HUES6 (cell line): ENCODE measurements around the gene EXOC3L4.

Experiments used
- H3K27ac ChIP-seq: 2 replicates; pipeline ENCODE4 v1.7.0; 2013; ENCODE audit warnings: low read depth, mild to moderate bottlenecking, low read length, inconsistent platforms
- H3K27me3 ChIP-seq: 2 replicates; pipeline ENCODE4 v1.6.1; 2013; ENCODE audit warnings: low read length; ENCODE audit not compliant: control insufficient read depth, insufficient read depth
- H3K36me3 ChIP-seq: 2 replicates; pipeline ENCODE4 v1.6.1; 2013; ENCODE audit warnings: low read length; ENCODE audit not compliant: control insufficient read depth, insufficient read depth
- H3K4me1 ChIP-seq: 2 replicates; pipeline ENCODE4 v1.6.1; 2013; ENCODE audit warnings: low read length; ENCODE audit not compliant: control insufficient read depth, insufficient read depth
- H3K4me3 ChIP-seq: 2 replicates; pipeline ENCODE4 v1.5.1; 2013; ENCODE audit warnings: low read depth, low read length
- H3K9ac ChIP-seq: one replicate; pipeline ENCODE4 v1.6.1; 2013; ENCODE audit warnings: mild to moderate bottlenecking, low read length
- H3K9me3 ChIP-seq: 2 replicates; pipeline ENCODE4 v1.6.1; 2013; ENCODE audit warnings: low read depth, low read length; ENCODE audit not compliant: control insufficient read depth, insufficient read depth

EXOC3L4 gene

GRCh38 chr14:103085106-103086091, 9.1 kb upstream of the EXOC3L4 start:
- no peak overlapping the region for H3K27ac ChIP-seq
- peaks cover 54% of the 10 kb centered on the region for H3K27me3 ChIP-seq
- H3K4me3 ChIP-seq, result no peak overlapping the region
- H3K9me3 ChIP-seq, result no peaks in the 10 kb centered on the region
- peaks cover 2% of the 10 kb centered on the region; the same call in 1 of the 2 replicates for H3K4me1 ChIP-seq
- no peaks in the 10 kb centered on the region for H3K36me3 ChIP-seq
- H3K9ac ChIP-seq, result no peak overlapping the region

GRCh38 chr14:103086771-103087342, 7.7 kb upstream of the EXOC3L4 start:
- H3K27me3 ChIP-seq, result peaks cover 48% of the 10 kb centered on the region
- H3K4me3 ChIP-seq, result no peak overlapping the region
- no peaks in the 10 kb centered on the region for H3K36me3 ChIP-seq
- H3K9ac ChIP-seq, result no peak overlapping the region
- H3K4me1 ChIP-seq, result peaks cover 8% of the 10 kb centered on the region; the same call in 1 of the 2 replicates
- no peaks in the 10 kb centered on the region for H3K9me3 ChIP-seq
- no peak overlapping the region for H3K27ac ChIP-seq

GRCh38 chr14:103087343-103087835, 7.1 kb upstream of the EXOC3L4 start:
- Histone ChIP-seq H3K27ac (no peak overlapping the region), H3K9ac (no peak overlapping the region), H3K27me3 (peaks cover 44% of the 10 kb centered on the region), H3K36me3 (no peaks in the 10 kb centered on the region), H3K4me3 (no peak overlapping the region), H3K9me3 (no peaks in the 10 kb centered on the region), H3K4me1 (peaks cover 8% of the 10 kb centered on the region; the same call in 1 of the 2 replicates)

GRCh38 chr14:103088921-103089320, 5.6 kb upstream of the EXOC3L4 start:
- Histone ChIP-seq H3K9ac (no peak overlapping the region), H3K4me1 (peaks cover 14% of the 10 kb centered on the region), H3K27ac (no peak overlapping the region), H3K36me3 (no peaks in the 10 kb centered on the region), H3K27me3 (peaks cover 31% of the 10 kb centered on the region), H3K4me3 (no peak overlapping the region), H3K9me3 (no peaks in the 10 kb centered on the region)

GRCh38 chr14:103089386-103090335, 4.9 kb upstream of the EXOC3L4 start:
- H3K36me3 ChIP-seq, result no peaks in the 10 kb centered on the region
- H3K9me3 ChIP-seq, result no peaks in the 10 kb centered on the region
- H3K4me3 ChIP-seq, result no peak overlapping the region
- H3K27ac ChIP-seq, result no peak overlapping the region
- H3K27me3 ChIP-seq, result peaks cover 24% of the 10 kb centered on the region
- no peak overlapping the region for H3K9ac ChIP-seq
- H3K4me1 ChIP-seq, result peaks cover 16% of the 10 kb centered on the region

- Histone ChIP-seq H3K27ac (no peak overlapping the region), H3K36me3 (no peaks in the 10 kb centered on the region), H3K4me1 (peaks cover 16% of the 10 kb centered on the region), H3K4me3 (no peak overlapping the region), H3K9me3 (no peaks in the 10 kb centered on the region), H3K27me3 (peaks cover 15% of the 10 kb centered on the region), H3K9ac (no peak overlapping the region)
Observed at GRCh38 chr14:103090481-103091020, 4.0 kb upstream of the EXOC3L4 start.

- no peaks in the 10 kb centered on the region for H3K9me3 ChIP-seq
- H3K36me3 ChIP-seq, result no peaks in the 10 kb centered on the region
- H3K4me1 ChIP-seq, result peaks cover 16% of the 10 kb centered on the region
- H3K4me3 ChIP-seq, result peak overlapping the region; percentile 60
- peaks cover 14% of the 10 kb centered on the region for H3K27me3 ChIP-seq
- H3K9ac ChIP-seq, result no peak overlapping the region
- H3K27ac ChIP-seq, result no peak overlapping the region
Observed at GRCh38 chr14:103091041-103091882, 3.3 kb upstream of the EXOC3L4 start.

GRCh38 chr14:103091883-103092222, 2.7 kb upstream of the EXOC3L4 start:
- H3K4me1 ChIP-seq, result peaks cover 20% of the 10 kb centered on the region
- no peak overlapping the region for H3K27ac ChIP-seq
- H3K4me3 ChIP-seq, result peak overlapping the region; percentile 60
- H3K9me3 ChIP-seq, result no peaks in the 10 kb centered on the region
- no peak overlapping the region for H3K9ac ChIP-seq
- no peaks in the 10 kb centered on the region for H3K36me3 ChIP-seq
- peaks cover 14% of the 10 kb centered on the region for H3K27me3 ChIP-seq

GRCh38 chr14:103093856-103094405, 594 bp upstream of the EXOC3L4 start:
- no peak overlapping the region for H3K4me3 ChIP-seq
- no peaks in the 10 kb centered on the region for H3K36me3 ChIP-seq
- H3K9me3 ChIP-seq, result no peaks in the 10 kb centered on the region
- peaks cover 14% of the 10 kb centered on the region for H3K27me3 ChIP-seq
- no peak overlapping the region for H3K27ac ChIP-seq
- no peak overlapping the region for H3K9ac ChIP-seq
- peaks cover 24% of the 10 kb centered on the region for H3K4me1 ChIP-seq
